Muscle of leg (tissue), 11 donors: ENCODE results near the gene SCAPER. TPM values are rescaled to one million over a fixed set of nuclear protein-coding genes. Genes with fewer than 3 reads are reported as not detected.

Experiments
- DNase-seq: peaks from one replicate; pipeline ENCODE4 v3.0.0; 2013
- H3K27ac ChIP-seq: one replicate; pipeline ENCODE4 v1.5.1; 2013; ENCODE audit warnings: mild to moderate bottlenecking, low read length, control low read depth
- H3K27me3 ChIP-seq: one replicate; pipeline ENCODE4 v1.6.1; 2013; ENCODE audit warnings: low read length; ENCODE audit not compliant: control insufficient read depth, insufficient read depth
- H3K36me3 ChIP-seq: one replicate; pipeline ENCODE4 v1.6.1; 2013; ENCODE audit warnings: low read length; ENCODE audit not compliant: control insufficient read depth, insufficient read depth
- H3K4me1 ChIP-seq: one replicate; pipeline ENCODE4 v1.6.1; 2013; ENCODE audit warnings: low read length; ENCODE audit not compliant: control insufficient read depth, insufficient read depth
- H3K4me3 ChIP-seq: one replicate; pipeline ENCODE4 v1.5.1; 2013; ENCODE audit warnings: low read length, control low read depth
- H3K9me3 ChIP-seq: replicated peaks from 2 replicates; pipeline ENCODE4 v1.6.1; 2013; ENCODE audit warnings: low read depth, low read length; ENCODE audit not compliant: control insufficient read depth
- WGBS: methylation state at CpG from one replicate; pipeline ENCODE4 v1.1.5; 2013; ENCODE audit warnings: missing lambda C conversion rate; ENCODE audit not compliant: insufficient coverage; 5-methylcytosine and 5-hydroxymethylcytosine counted together
- polyA plus RNA-seq, 8 donors: library from polyadenylated mRNA; unstranded; fragments of 120-200 nt; gene quantifications; one replicate each; pipeline versions ENCODE4 v1.2.1 to v1.2.3, GENCODE V29; 2013; ENCODE audit warnings: inconsistent platforms in 1 of 8, low replicate concordance in 1 of 8; ENCODE audit not compliant: insufficient read length in 8 of 8, insufficient read depth in 1 of 8
- total RNA-seq: library from RNA; stranded (reverse); fragments of 120-200 nt; gene quantifications from one replicate; pipeline ENCODE4 v1.2.4, GENCODE V29; 2013

SCAPER gene
- total and polyA plus RNA-seq, 9 donors, result 61.5 to 83.1 (median 73.5) TPM

DNA sequence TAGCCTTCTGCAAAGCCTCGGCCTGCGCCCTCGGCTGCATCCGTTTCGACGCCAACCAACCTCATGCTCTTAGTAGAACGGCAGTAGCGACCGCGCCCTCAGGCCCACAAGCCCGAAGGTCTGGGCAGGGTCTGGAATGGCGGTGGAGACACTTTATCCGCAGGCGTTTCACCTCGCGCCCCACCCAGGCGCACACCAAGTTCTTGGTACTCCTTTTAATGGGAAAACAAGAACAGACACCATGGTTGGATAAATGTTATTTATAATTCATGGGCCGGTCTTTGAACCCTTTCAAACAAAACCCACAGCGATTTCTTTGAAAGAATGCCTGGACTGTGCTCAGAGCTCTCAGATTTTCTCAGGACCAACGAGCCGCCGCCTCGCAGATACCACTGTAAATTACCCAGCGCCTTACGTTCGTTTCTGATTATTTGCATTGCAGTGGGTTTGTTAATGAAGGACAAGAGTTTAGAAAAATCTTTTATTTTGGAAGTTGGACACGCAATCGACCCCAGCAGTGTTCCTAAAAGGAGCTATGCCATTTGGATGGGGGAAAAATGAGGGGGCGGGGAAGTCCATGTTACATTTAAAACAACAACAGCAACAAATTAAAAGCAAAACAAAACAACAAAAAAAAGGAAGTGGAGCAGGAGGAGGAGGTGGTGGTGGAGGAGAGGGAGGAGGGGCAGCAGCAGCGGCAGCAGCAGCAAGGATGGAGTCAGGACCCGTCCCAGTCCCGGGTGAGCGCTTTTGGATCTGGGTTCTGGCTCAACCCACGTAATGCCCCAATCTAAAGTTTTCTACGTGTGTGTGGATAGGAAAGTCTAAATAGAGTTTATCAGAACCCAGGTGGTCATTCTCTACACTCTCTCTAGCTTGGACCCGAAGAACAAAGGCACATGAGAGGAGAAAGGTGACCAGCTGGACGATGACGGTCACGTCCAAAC lies 569.6 kb downstream of the SCAPER start:
- H3K36me3 ChIP-seq, result no peaks in the 10 kb centered on the region
- peaks cover 88% of the 10 kb centered on the region for H3K27me3 ChIP-seq
- H3K4me3 ChIP-seq, result no peak overlapping the region
- H3K27ac ChIP-seq, result no peak overlapping the region
- DNase-seq, result no peak
- H3K4me1 ChIP-seq, result peaks cover 46% of the 10 kb centered on the region
- WGBS, result 3% methylated on average over 18 of the region's 39 CpGs
- no peaks in the 10 kb centered on the region for H3K9me3 ChIP-seq

DNA sequence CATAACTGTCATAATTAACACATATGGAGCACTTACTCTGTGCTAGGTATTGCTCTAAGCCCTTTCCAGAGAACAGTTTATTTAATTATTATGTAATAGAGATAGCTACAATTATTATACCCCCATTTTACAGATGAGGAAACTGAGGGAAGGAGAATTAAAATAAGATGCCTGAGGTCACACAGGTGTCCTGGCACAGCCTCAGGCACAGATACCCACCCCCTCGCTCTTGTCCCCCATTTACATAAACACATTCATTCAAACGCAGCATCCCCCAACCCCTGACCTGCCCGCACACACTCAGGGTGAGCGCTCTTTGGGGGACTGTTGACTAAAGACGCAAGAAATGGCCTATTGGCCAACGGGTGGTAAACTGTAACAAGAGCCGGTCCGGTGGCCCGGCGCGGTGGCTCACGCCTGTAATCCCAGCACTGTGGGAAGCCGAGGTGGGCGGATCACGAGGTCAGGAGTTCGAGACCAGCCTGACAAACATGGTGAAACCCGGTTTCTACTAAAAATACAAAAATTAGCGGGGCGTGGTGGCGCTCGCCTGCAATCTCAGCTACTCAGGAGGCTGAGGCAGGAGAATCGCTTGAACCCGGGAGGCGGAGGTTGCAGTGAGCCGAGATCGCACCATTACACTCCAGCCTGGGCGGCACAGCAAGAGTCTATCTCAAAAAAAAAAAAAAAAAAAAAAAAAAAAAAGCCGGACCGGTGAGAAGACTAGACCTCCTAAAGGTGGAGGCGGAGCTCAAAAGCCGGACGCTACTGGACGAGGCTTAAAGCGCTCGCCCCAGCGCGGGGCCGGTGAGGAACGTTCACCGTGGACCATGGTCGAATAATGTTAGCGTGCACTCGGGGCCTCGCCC lies 570.5 kb downstream of the SCAPER start:
- Histone ChIP-seq H3K27ac (no peak overlapping the region), H3K27me3 (peaks cover 86% of the 10 kb centered on the region), H3K36me3 (no peaks in the 10 kb centered on the region), H3K4me3 (no peak overlapping the region), H3K9me3 (no peaks in the 10 kb centered on the region), H3K4me1 (peaks cover 37% of the 10 kb centered on the region)
- 8% methylated on average over 32 of the region's 44 CpGs for WGBS
- no peak for DNase-seq

DNA sequence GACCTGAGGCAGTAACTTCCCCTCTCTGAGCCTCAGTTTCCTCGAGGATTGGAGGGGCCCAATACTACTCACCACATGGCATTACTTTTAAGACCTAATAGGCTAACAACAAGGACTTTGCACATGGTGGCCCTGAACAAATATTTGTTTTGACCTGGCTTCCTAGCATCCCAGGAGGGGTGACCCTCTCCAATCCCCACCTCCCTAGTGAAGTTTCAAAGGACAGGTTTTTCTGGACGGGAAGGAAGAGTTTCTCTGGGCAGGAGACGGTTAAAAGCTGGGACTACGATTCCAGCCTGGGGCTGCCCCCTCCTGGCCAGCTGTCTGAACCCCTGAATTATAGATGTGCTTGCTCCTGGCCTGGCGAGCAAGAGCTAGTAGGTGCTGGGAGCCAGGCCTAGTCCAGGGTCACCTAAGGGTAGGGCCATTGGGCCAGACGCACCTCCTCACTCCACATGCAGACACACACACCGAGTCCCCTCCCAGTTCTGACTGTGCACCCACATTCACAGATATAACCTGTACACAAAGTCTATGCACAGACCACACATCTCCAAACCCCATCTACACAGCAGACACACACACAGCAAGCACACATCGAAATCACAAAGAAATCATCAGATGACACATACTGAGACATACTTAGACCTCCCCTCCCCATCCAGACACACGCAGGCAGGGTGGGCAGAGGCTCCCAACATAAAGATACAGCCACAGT lies 571.3 kb downstream of the SCAPER start:
- Histone ChIP-seq H3K4me3 (no peak overlapping the region), H3K36me3 (no peaks in the 10 kb centered on the region), H3K27ac (no peak overlapping the region), H3K4me1 (peaks cover 34% of the 10 kb centered on the region), H3K27me3 (peaks cover 86% of the 10 kb centered on the region), H3K9me3 (no peaks in the 10 kb centered on the region)
- no peak for DNase-seq
- 30% methylated on average over 6 of the region's 9 CpGs for WGBS

DNA sequence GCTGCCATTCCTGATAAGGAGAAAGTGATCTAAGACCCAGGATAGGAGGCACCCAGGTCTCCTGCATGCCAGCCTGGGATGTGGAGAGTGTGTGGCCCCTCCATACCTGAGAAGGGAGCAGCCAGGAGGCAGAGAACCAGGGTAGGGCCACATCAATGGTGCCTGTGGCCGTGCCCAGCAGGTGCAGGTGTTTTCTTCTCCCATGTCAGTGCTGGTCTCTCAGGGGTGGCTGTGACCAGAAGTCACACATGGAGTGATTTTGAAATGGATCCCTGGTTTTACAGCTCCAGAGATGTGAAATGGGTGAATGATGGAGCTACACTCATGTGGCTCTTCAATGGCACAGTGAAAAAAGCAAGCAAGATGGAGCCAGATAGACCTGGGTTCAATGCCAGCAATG lies 571.8 kb downstream of the SCAPER start:
- Histone ChIP-seq H3K4me3 (no peak overlapping the region), H3K27me3 (peaks cover 80% of the 10 kb centered on the region), H3K27ac (no peak overlapping the region), H3K4me1 (peaks cover 32% of the 10 kb centered on the region), H3K36me3 (no peaks in the 10 kb centered on the region), H3K9me3 (no peaks in the 10 kb centered on the region)
- 82% methylated on average over 1 of the region's 1 CpG for WGBS
- no peak for DNase-seq

DNA sequence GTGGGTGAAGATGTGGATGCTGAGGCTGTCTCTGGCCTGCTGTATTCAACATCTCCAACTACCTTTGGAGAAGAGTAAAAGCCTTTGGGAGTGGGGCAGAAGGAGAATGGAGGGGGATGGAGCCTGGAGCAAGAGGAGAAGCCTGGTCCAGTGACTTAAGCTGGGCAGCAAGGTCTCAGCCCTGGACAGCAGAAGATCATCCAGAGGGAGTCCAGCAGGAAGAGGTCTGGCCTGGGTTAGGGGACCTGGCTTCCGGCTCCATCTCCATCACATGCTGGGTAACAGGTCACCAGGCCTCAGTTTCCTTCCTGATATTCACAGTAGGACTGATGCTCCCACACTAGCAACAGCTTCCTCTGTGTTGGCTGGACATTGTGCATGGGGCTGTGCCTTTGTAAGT lies 572.3 kb downstream of the SCAPER start:
- peaks cover 28% of the 10 kb centered on the region for H3K4me1 ChIP-seq
- no peak overlapping the region for H3K27ac ChIP-seq
- H3K27me3 ChIP-seq, result peaks cover 78% of the 10 kb centered on the region
- H3K36me3 ChIP-seq, result no peaks in the 10 kb centered on the region
- WGBS, result 88% methylated on average over 1 of the region's 1 CpG
- H3K9me3 ChIP-seq, result no peaks in the 10 kb centered on the region
- no peak for DNase-seq
- H3K4me3 ChIP-seq, result no peak overlapping the region

DNA sequence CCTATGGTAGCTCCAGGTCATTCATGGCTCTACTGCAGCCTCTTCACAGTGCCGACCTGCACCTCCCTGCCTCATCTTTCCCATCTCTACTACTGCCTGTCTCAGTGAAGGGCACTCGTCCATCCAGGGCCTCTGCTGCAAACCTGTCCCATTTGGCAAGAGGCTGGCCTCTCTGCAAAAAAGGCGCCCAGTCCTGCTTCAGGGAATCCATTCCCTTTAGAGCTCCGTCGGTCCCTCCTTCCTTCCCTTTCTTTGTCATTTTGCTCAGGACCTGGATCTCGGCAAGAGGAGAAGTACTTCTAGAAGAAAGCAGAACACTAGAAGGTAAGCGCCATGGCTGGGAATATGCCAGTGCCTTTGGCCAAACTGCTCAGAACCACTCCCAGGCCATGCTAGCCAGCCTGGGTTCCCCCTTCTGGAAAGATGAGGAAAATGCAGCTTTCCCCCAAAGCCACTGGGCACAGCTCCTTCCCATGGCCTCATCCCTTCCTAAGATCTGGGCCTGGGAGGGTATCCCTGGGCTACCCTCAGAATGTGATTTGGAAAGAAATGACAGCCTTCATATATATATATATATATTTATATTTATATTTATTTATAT lies 575.0 kb downstream of the SCAPER start:
- no peak for DNase-seq
- Histone ChIP-seq H3K27ac (no peak overlapping the region), H3K4me3 (no peak overlapping the region), H3K4me1 (peaks cover 4% of the 10 kb centered on the region), H3K27me3 (peaks cover 68% of the 10 kb centered on the region), H3K9me3 (no peaks in the 10 kb centered on the region), H3K36me3 (no peaks in the 10 kb centered on the region)
- 63% methylated on average over 3 of the region's 7 CpGs for WGBS

DNA sequence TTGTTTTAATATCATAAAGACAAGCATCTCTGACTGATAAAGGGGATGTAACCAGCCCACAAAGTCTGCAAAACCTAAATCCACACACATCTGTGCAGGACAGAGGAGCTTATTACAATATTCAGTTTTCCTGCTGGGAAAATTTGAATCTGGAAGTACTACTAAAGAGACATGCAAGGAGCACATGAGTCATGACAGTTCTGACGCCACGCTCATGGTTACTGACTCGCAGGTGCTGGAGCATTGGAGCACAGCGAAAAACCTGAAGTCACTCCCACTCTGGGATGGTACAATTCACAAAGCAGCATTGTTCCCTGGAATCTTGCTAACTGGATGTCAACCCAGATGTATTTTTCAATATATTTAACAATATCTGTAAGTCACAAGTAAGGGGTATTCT lies 576.2 kb downstream of the SCAPER start:
- no peaks in the 10 kb centered on the region for H3K9me3 ChIP-seq
- H3K4me3 ChIP-seq, result no peak overlapping the region
- DNase-seq, result no peak
- H3K27ac ChIP-seq, result no peak overlapping the region
- 67% methylated on average over 3 of the region's 4 CpGs for WGBS
- H3K27me3 ChIP-seq, result peaks cover 63% of the 10 kb centered on the region
- H3K4me1 ChIP-seq, result no peaks in the 10 kb centered on the region
- H3K36me3 ChIP-seq, result no peaks in the 10 kb centered on the region

DNA sequence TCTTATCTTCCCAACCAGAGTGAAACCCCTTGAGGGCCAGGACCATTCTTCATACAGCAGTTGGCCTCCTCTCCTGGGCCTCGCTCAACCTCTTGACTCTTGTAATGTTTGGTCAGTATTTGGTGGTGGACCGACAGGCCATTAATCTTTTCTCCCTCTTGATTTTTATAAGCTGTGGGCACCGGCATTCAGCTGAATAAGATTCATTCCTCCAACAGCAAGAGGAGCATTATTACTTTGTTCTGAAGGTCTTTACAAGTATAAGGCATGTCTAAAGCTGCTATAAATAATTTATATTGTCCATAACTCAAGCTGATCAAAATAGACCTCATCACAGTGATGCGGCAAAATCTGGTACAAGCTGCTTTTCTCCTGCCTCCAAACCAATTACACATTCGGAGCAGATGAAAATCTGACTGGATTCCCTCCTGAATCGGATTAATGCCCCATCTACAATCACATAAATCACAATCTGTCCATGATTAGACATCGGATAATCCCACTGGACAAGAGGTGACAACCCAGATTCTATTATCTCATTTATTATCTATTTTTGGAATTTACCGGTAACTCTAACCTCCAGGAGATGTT lies 576.9 kb downstream of the SCAPER start:
- no peak for DNase-seq
- Histone ChIP-seq H3K4me1 (no peaks in the 10 kb centered on the region), H3K4me3 (no peak overlapping the region), H3K27ac (no peak overlapping the region), H3K36me3 (no peaks in the 10 kb centered on the region), H3K27me3 (peaks cover 60% of the 10 kb centered on the region), H3K9me3 (no peaks in the 10 kb centered on the region)
- 75% methylated on average over 2 of the region's 8 CpGs for WGBS

DNA sequence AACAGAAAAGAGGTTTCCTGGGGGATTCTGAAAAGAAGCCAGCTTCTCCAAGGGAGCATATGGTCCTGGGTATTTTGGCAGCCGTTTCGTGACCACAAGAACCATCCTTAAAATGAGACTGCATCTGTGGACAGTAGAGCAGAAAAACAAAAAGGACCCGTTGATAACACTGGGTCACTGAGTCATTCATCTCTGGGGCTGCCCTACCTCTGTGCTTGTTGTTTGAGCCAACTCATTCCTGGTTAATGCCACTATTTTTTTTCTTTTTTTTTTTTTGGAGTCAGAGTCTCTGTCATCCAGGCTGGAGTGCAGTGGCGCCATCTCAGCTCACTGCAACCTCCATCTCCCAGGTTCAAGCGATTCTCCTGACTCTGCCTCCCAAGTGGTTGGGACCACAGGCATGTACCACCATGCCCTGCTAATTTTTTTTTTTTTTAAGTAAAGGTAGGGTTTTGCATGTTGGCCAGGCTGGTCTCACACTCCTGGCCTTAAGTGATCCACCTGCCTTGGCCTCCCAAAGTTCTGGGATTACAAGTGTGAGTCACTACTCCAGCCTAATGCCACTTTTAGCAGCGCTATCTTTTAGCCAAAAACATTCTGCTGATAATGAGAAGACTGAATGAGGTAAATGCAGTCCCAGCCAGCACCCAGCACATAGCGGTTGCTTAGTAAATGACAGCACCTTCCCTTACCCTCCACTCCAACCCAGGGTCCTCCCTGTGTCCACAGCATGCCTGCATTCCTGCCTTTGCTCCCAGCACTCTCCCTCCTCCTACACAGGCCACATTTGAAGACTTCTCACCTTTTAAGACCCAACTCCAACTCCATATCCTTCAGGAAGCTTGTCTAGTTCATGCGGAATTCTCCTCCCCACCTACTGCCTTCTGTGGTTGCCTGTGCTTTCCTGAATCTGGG lies 577.7 kb downstream of the SCAPER start:
- Histone ChIP-seq H3K4me1 (no peaks in the 10 kb centered on the region), H3K27ac (no peak overlapping the region), H3K36me3 (no peaks in the 10 kb centered on the region), H3K4me3 (no peak overlapping the region), H3K9me3 (no peaks in the 10 kb centered on the region), H3K27me3 (peaks cover 59% of the 10 kb centered on the region)
- 69% methylated on average over 5 of the region's 8 CpGs for WGBS
- DNase-seq, result no peak
